Smooth muscle cell (in vitro differentiated cells): ENCODE data around the gene MAPT. TPM values are rescaled to one million over a fixed set of nuclear protein-coding genes. Genes with fewer than 3 reads are reported as not detected.

Source experiments
- DNase-seq: peaks from one replicate; lab custom pipeline; 2025; ENCODE audit not compliant: unreplicated experiment; lab: John Stamatoyannopoulos, UW
- H2AFZ ChIP-seq: fragments of 200-600 bp; sonication (generic); 2 replicates; pipeline ENCODE4 v1.6.0; 2016; ENCODE audit warnings: antibody characterized with exemption, low read depth, mild to moderate bottlenecking
- H3F3A ChIP-seq: fragments of 200-600 bp; sonication (generic); 2 replicates; pipeline ENCODE4 v1.6.0; 2017; ENCODE audit warnings: antibody characterized with exemption, low read depth
- H3K27ac ChIP-seq: fragments of 200-600 bp; sonication (generic); 2 replicates; pipeline ENCODE4 v1.5.1; 2016; ENCODE audit warnings: low read depth, mild to moderate bottlenecking
- H3K27me3 ChIP-seq: fragments of 200-600 bp; sonication (generic); 2 replicates; pipeline ENCODE4 v1.6.1; 2016; ENCODE audit warnings: low read depth, mild to moderate bottlenecking
- H3K36me3 ChIP-seq: fragments of 200-600 bp; sonication (generic); 2 replicates; pipeline ENCODE4 v1.5.1; 2016; ENCODE audit warnings: low read depth
- H3K4me1 ChIP-seq: fragments of 200-600 bp; sonication (generic); 2 replicates; pipeline ENCODE4 v1.5.1; 2016; ENCODE audit warnings: low read depth
- H3K4me2 ChIP-seq: fragments of 200-600 bp; sonication (generic); 2 replicates; pipeline ENCODE4 v1.6.0; 2016; ENCODE audit warnings: mild to moderate bottlenecking
- H3K4me3 ChIP-seq: fragments of 200-600 bp; sonication (generic); 2 replicates; pipeline ENCODE4 v1.5.1; 2016; ENCODE audit warnings: mild to moderate bottlenecking
- H3K79me2 ChIP-seq: fragments of 200-600 bp; sonication (generic); 2 replicates; pipeline ENCODE4 v1.6.0; 2016; ENCODE audit warnings: low read depth, mild to moderate bottlenecking
- H3K9ac ChIP-seq: fragments of 200-600 bp; sonication (generic); 2 replicates; pipeline ENCODE4 v1.6.0; 2016; ENCODE audit warnings: low read depth
- H3K9me3 ChIP-seq: fragments of 200-600 bp; sonication (generic); replicated peaks from 2 replicates; pipeline ENCODE4 v1.5.1; 2016; ENCODE audit warnings: low read depth
- H4K20me1 ChIP-seq: fragments of 200-600 bp; sonication (generic); 2 replicates; pipeline ENCODE4 v1.6.0; 2016; ENCODE audit warnings: low read depth
- CTCF ChIP-seq: fragments of 200-600 bp; sonication (generic); IDR thresholded peaks from 2 replicates; pipeline ENCODE4 v1.5.1; 2017; ENCODE audit warnings: borderline replicate concordance, mild to moderate bottlenecking, antibody characterized with exemption; ENCODE audit not compliant: insufficient read depth, poor library complexity, severe bottlenecking
- WGBS: methylation state at CpG from one replicate; pipeline ENCODE4 v1.1.7; 2016; ENCODE audit warnings: low lambda C conversion rate; 5-methylcytosine and 5-hydroxymethylcytosine counted together
- polyA plus RNA-seq: library from polyadenylated mRNA; unstranded; fragments of >200 nt; fragmentation: Nextera tagmentation; extraction: Ambion mirVana; gene quantifications from 2 replicates; pipeline ENCODE4 v1.2.1, GENCODE V29; 2016
- total RNA-seq: library from RNA; depleted of rRNA; stranded (reverse); fragments of >200 nt; gene quantifications from 2 replicates; pipeline ENCODE4 v1.2.3, GENCODE V29; 2014

MAPT gene
- total and polyA plus RNA-seq, 2 experiments from 2014 or later: 0.49 to 1.7 TPM

GRCh38 chr17:46009681-46010596 lies 115.6 kb downstream of the MAPT start:
- no peak overlapping the region for H3K4me3 ChIP-seq
- 91% methylated on average over 33 of the region's 33 CpGs for WGBS
- no peaks in the 10 kb centered on the region for H3K79me2 ChIP-seq
- H3K27ac ChIP-seq: no peak overlapping the region
- no peaks in the 10 kb centered on the region for H3F3A ChIP-seq
- H3K36me3 ChIP-seq: no peaks in the 10 kb centered on the region
- no peak overlapping the region for H2AFZ ChIP-seq
- TF ChIP-seq CTCF: no peak
- no peak for DNase-seq
- H3K9me3 ChIP-seq: no peaks in the 10 kb centered on the region
- no peak overlapping the region for H3K4me2 ChIP-seq
- no peaks in the 10 kb centered on the region for H3K4me1 ChIP-seq
- H3K9ac ChIP-seq: no peak overlapping the region
- no peaks in the 10 kb centered on the region for H4K20me1 ChIP-seq
- H3K27me3 ChIP-seq: no peaks in the 10 kb centered on the region

- H3K4me1 ChIP-seq: no peaks in the 10 kb centered on the region
- H4K20me1 ChIP-seq: no peaks in the 10 kb centered on the region
- no peak for DNase-seq
- no peak overlapping the region for H3K27ac ChIP-seq
- no peaks in the 10 kb centered on the region for H3K36me3 ChIP-seq
- H3K79me2 ChIP-seq: no peaks in the 10 kb centered on the region
- H2AFZ ChIP-seq: no peak overlapping the region
- whole genome bisulfite sequencing: 85% methylated on average over 16 of the region's 16 CpGs
- no peak for TF ChIP-seq CTCF
- H3K4me2 ChIP-seq: no peak overlapping the region
- H3K9ac ChIP-seq: no peak overlapping the region
- no peaks in the 10 kb centered on the region for H3F3A ChIP-seq
- H3K4me3 ChIP-seq: no peak overlapping the region
- no peaks in the 10 kb centered on the region for H3K9me3 ChIP-seq
- no peaks in the 10 kb centered on the region for H3K27me3 ChIP-seq
Measured at GRCh38 chr17:46010597-46011186, 116.3 kb downstream of the MAPT start.

- H3F3A ChIP-seq: no peaks in the 10 kb centered on the region
- H3K9me3 ChIP-seq: no peaks in the 10 kb centered on the region
- H3K36me3 ChIP-seq: no peaks in the 10 kb centered on the region
- WGBS: 88% methylated on average over 28 of the region's 28 CpGs
- no peak overlapping the region for H3K9ac ChIP-seq
- no peak for DNase-seq
- no peak overlapping the region for H3K4me3 ChIP-seq
- no peaks in the 10 kb centered on the region for H4K20me1 ChIP-seq
- no peak overlapping the region for H3K4me2 ChIP-seq
- no peaks in the 10 kb centered on the region for H3K4me1 ChIP-seq
- H3K27ac ChIP-seq: no peak overlapping the region
- no peaks in the 10 kb centered on the region for H3K79me2 ChIP-seq
- H3K27me3 ChIP-seq: no peaks in the 10 kb centered on the region
- TF ChIP-seq CTCF: no peak
- H2AFZ ChIP-seq: no peak overlapping the region
Measured at GRCh38 chr17:46011711-46012505, 117.6 kb downstream of the MAPT start.
